ENCODE results near the gene C16orf82.

C16orf82 gene

GRCh38 chr16:27066668-27067537 lies at the start of gene C16orf82:
Gene C16orf82, plus strand, starts transcription at chr16:27066927.
- Mint-ChIP-seq H3K4me3 (no peak within 1 kb of the TSS), H3K36me3 (no peaks in the 10 kb centered on the region), H3K9me3 (no peaks in the 10 kb centered on the region), H3K27ac (no peak within 1 kb of the TSS), H3K4me1 (no peaks in the 10 kb centered on the region)
- peak; percentile 31 for ATAC-seq
- no peak for DNase-seq (ENCODE audit: low spot score in 2 of 2)

GRCh38 chr16:27020031-27020430 lies 46.7 kb upstream of the C16orf82 start:
- no peak overlapping the region for H3K27ac Mint-ChIP-seq
- no peak for ATAC-seq
- no peaks in the 10 kb centered on the region for H3K36me3 Mint-ChIP-seq
- H3K4me3 Mint-ChIP-seq, result no peak overlapping the region
- H3K9me3 Mint-ChIP-seq, result peaks cover 2% of the 10 kb centered on the region
- DNase-seq (ENCODE audit: low spot score in 2 of 2), result no peak
- H3K4me1 Mint-ChIP-seq, result no peaks in the 10 kb centered on the region

- DNase-seq (ENCODE audit: low spot score in 2 of 2) (no peak), ATAC-seq (no peak)
- Mint-ChIP-seq H3K4me3 (no peak overlapping the region), H3K4me1 (no peaks in the 10 kb centered on the region), H3K9me3 (peaks cover 2% of the 10 kb centered on the region), H3K36me3 (no peaks in the 10 kb centered on the region), H3K27ac (no peak overlapping the region)
Measured at GRCh38 chr16:27024010-27024409, 42.7 kb upstream of the C16orf82 start.

DNA sequence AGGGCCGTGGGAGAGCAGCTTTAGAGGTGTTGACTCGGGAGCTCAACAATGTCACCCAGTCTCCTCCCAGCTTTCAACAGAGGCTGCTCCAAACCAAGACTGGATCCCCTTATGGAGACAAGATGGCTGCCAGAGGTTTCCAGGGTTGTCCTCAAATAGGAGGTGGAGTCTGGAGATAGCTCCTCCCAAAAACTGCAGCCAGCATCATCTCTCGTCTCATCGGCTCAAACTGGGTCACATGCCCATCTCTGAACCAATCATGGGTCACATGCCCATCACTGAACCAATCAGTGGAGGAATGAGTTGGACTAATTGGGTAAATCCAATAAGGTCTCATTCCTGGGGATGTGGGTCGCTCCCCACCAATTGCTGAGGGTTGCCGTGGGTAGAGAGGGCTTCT lies 41.1 kb upstream of the C16orf82 start:
- no peak for ATAC-seq
- no peak overlapping the region for H3K4me3 Mint-ChIP-seq
- no peaks in the 10 kb centered on the region for H3K36me3 Mint-ChIP-seq
- DNase-seq (ENCODE audit: low spot score in 2 of 2), result no peak
- H3K4me1 Mint-ChIP-seq, result no peaks in the 10 kb centered on the region
- peaks cover 2% of the 10 kb centered on the region for H3K9me3 Mint-ChIP-seq
- no peak overlapping the region for H3K27ac Mint-ChIP-seq

- DNase-seq (ENCODE audit: low spot score in 2 of 2) (no peak), ATAC-seq (no peak)
- Mint-ChIP-seq H3K27ac (no peak overlapping the region), H3K9me3 (no peaks in the 10 kb centered on the region), H3K4me1 (no peaks in the 10 kb centered on the region), H3K4me3 (no peak overlapping the region), H3K36me3 (no peaks in the 10 kb centered on the region)
Measured at GRCh38 chr16:27027971-27028370, 38.8 kb upstream of the C16orf82 start.

- Mint-ChIP-seq H3K9me3 (no peaks in the 10 kb centered on the region), H3K36me3 (no peaks in the 10 kb centered on the region), H3K27ac (no peak overlapping the region), H3K4me3 (no peak overlapping the region), H3K4me1 (no peaks in the 10 kb centered on the region)
- DNase-seq (ENCODE audit: low spot score in 2 of 2), result no peak
- ATAC-seq, result no peak
Measured at GRCh38 chr16:27028591-27029110, 38.1 kb upstream of the C16orf82 start.

- Mint-ChIP-seq H3K36me3 (no peaks in the 10 kb centered on the region), H3K9me3 (no peaks in the 10 kb centered on the region), H3K4me1 (no peaks in the 10 kb centered on the region), H3K4me3 (no peak overlapping the region), H3K27ac (no peak overlapping the region)
- no peak for ATAC-seq
- DNase-seq (ENCODE audit: low spot score in 2 of 2), result no peak
Measured at GRCh38 chr16:27029525-27029924, 37.2 kb upstream of the C16orf82 start.

DNA sequence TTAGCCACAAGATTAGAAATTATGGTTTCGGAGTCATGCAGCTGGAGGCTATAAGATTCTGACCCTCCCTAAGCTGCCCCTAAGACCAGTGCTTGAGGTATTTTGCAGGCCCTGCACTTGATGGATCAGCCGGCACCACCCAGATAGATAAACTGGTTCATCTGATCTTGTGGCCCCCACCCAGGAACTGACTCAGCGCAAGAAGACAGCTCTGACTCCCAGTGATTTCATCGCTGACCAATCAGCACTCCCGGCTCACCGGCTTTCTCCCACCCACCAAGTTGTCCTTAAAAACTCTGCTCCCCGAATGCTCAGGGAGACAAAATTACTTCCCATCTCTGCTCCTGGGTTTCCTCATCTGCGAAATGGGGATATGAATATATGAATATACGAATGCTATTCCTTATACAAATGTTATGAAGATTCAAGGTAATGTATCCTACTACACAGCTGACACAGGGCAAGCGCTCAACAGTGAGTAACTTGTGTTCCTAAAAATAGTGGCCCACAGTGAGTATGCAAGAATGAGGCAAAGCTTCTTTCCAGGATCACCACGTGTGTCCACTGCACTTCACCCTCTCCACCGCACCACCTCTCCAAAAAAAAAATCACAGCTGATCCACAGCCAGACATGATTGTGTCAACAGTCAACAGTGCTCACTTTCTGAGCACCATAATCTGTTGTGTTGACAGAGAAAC lies 33.3 kb upstream of the C16orf82 start:
- DNase-seq (ENCODE audit: low spot score in 2 of 2) (no peak), ATAC-seq (no peak)
- H3K4me1 Mint-ChIP-seq, result no peaks in the 10 kb centered on the region
- H3K4me3 Mint-ChIP-seq, result no peak overlapping the region
- H3K27ac Mint-ChIP-seq, result no peak overlapping the region
- no peaks in the 10 kb centered on the region for H3K36me3 Mint-ChIP-seq
- H3K9me3 Mint-ChIP-seq, result no peaks in the 10 kb centered on the region

- Mint-ChIP-seq H3K4me1 (no peaks in the 10 kb centered on the region), H3K4me3 (no peak overlapping the region), H3K9me3 (no peaks in the 10 kb centered on the region), H3K36me3 (no peaks in the 10 kb centered on the region), H3K27ac (no peak overlapping the region)
- ATAC-seq (no peak), DNase-seq (ENCODE audit: low spot score in 2 of 2) (no peak)
Measured at GRCh38 chr16:27040732-27041131, 26.0 kb upstream of the C16orf82 start.

GRCh38 chr16:27046958-27047518 lies 19.7 kb upstream of the C16orf82 start:
- no peak overlapping the region for H3K27ac Mint-ChIP-seq
- DNase-seq (ENCODE audit: low spot score in 2 of 2) (no peak), ATAC-seq (no peak)
- no peaks in the 10 kb centered on the region for H3K9me3 Mint-ChIP-seq
- no peaks in the 10 kb centered on the region for H3K36me3 Mint-ChIP-seq
- no peak overlapping the region for H3K4me3 Mint-ChIP-seq
- H3K4me1 Mint-ChIP-seq, result no peaks in the 10 kb centered on the region

DNA sequence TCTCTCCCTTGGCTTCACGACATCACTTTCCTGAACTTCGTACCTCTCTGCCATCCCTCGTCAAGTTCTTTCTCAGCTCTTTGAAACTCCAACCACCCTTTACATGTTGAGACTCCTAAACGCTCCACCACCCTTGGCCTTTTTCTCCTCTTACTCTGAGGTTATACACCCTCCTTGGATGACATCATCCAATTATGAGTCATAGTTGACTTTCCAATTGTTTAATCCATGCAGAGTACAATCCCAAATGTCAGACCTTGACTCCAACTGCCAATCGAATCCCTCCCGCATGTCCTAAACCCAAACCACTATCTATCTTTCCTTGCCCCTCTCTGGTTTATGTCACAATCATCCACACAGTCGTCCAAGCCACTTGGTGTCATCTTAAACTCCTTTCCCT lies 18.4 kb upstream of the C16orf82 start:
- no peaks in the 10 kb centered on the region for H3K36me3 Mint-ChIP-seq
- no peak overlapping the region for H3K4me3 Mint-ChIP-seq
- no peak overlapping the region for H3K27ac Mint-ChIP-seq
- no peaks in the 10 kb centered on the region for H3K4me1 Mint-ChIP-seq
- DNase-seq (ENCODE audit: low spot score in 2 of 2) (no peak), ATAC-seq (no peak)
- H3K9me3 Mint-ChIP-seq, result no peaks in the 10 kb centered on the region

DNA sequence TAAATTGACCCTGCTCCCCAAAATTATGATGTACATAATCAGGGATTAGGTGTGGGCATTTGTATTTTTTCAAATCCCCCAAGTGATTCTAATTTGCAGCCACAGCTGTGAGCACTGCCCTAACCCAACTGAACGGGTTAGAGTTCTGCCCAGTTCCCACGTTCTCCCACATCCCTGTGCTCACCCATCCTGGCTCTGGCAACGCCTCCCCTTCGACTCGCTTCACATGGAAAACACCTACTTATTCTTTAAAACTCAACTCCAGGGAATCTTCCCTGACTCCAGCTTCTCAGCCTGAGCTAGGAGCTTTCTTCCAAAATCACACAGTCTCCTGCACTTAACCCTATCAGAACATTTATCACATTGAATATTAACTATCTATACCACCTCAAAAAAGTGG lies 17.6 kb upstream of the C16orf82 start:
- Mint-ChIP-seq H3K4me1 (no peaks in the 10 kb centered on the region), H3K9me3 (no peaks in the 10 kb centered on the region), H3K27ac (no peak overlapping the region), H3K36me3 (no peaks in the 10 kb centered on the region), H3K4me3 (no peak overlapping the region)
- ATAC-seq (no peak), DNase-seq (ENCODE audit: low spot score in 2 of 2) (no peak)

DNA sequence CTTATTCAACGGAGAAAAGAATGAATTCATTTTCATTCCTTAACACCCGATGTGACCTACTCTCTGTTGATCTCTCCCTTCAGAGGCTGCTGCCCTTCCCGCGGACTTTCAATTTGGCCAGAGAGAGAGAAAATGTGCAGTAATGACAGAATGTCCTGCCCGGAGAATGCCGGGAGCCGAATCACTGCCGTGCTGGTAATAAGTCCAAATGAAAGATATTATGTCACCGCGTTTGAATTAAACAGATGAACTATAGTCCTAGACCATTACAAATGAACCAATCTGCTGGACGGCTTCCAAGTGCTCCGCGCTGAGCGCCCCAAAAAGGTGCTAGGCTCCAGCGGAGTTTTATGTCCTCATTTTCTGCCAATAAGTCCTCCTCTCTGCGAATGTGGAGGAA lies 14.7 kb upstream of the C16orf82 start:
- Mint-ChIP-seq H3K36me3 (no peaks in the 10 kb centered on the region), H3K4me1 (no peaks in the 10 kb centered on the region), H3K27ac (no peak overlapping the region), H3K9me3 (no peaks in the 10 kb centered on the region), H3K4me3 (no peak overlapping the region)
- no peak for ATAC-seq
- DNase-seq (ENCODE audit: low spot score in 2 of 2), result no peak

DNA sequence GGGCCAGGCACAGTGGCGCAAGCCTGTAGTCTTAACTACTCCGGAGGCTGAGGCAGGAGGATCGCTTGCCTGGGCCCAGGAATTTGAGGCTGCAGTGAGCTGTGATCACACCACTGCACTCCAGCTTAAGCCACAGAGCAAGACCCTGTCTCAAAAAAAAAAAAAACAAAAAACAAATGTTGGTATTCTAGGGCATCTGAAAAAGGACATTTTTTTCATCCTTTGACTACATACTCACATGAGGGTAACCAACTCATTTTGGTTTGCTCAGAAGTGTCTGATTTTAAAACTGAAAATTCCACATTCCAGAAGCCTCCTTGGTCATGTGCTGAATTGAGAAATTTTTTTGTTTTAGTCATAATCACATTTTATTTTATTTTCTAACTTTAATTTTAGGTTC lies 12.7 kb upstream of the C16orf82 start:
- Mint-ChIP-seq H3K36me3 (no peaks in the 10 kb centered on the region), H3K4me3 (no peak overlapping the region), H3K27ac (no peak overlapping the region), H3K9me3 (no peaks in the 10 kb centered on the region), H3K4me1 (no peaks in the 10 kb centered on the region)
- ATAC-seq, result no peak
- no peak for DNase-seq (ENCODE audit: low spot score in 2 of 2)

DNA sequence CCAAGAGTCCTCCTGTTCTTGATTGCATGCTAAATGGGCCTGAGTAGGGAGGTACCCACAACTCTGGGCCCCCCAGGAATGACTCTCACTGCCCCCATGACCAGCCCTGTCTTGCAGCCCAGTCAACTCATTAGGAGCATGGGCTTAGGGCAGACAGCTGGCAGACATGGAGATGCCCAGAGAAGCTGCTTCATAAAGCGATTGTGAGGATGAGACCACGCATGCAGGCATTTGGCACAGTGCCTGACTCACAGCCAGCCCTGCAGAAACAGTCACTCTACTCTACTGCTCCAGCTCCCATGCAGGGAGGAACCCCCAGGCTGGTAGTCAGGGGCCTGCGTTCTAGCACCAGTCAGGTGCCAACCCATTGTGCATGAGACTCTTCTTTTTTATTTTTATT lies 8.4 kb upstream of the C16orf82 start:
- DNase-seq (ENCODE audit: low spot score in 2 of 2), result no peak
- ATAC-seq, result no peak
- Mint-ChIP-seq H3K4me1 (no peaks in the 10 kb centered on the region), H3K36me3 (no peaks in the 10 kb centered on the region), H3K4me3 (no peak overlapping the region), H3K9me3 (no peaks in the 10 kb centered on the region), H3K27ac (no peak overlapping the region)

DNA sequence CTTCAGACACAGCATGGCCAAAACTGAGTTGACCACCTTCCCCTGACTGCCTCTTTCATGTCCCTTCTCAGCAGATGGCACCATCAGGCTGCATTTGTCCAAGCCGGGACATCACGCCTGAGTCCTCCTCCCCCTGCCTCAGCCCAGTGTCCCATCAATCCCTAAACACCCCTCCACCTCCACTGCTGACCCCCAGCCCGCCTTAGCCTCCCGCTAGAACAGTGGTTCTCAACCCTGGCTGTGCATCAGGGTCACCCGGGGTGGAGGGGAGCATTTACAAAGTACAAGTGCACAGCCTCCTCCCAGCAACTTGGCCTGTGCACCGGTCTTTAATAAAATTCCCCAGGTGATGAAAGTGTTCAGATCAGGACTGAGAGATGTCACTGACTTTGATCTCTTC lies 4.0 kb downstream of the C16orf82 start:
- no peaks in the 10 kb centered on the region for H3K36me3 Mint-ChIP-seq
- H3K27ac Mint-ChIP-seq, result no peak overlapping the region
- DNase-seq (ENCODE audit: low spot score in 2 of 2) (no peak), ATAC-seq (no peak)
- H3K4me3 Mint-ChIP-seq, result no peak overlapping the region
- no peaks in the 10 kb centered on the region for H3K9me3 Mint-ChIP-seq
- H3K4me1 Mint-ChIP-seq, result no peaks in the 10 kb centered on the region

Data from stimulated activated effector memory CD8-positive, alpha-beta T cell treated with anti-CD3 and anti-CD28 coated beads, Interleukin-12 subunit alpha, Interleukin-12 subunit beta, amount 100 ng/mL, for 72 hours (primary cell).